GM21717 (cell line): ENCODE measurements around the gene AP2A2.
"Not testable (repeated sequence)": the region's sequence is repeated elsewhere in the genome, so short reads cannot be mapped to it uniquely, and the experiment has no call there.

ENCODE experiments used
- ATAC-seq: cut with Tn5 transposase; IDR thresholded peaks from one replicate; pipeline ENCODE4 v1.9.1; 2021; ENCODE audit warnings: mild to moderate bottlenecking, moderate library complexity; ENCODE audit not compliant: unreplicated experiment

The AP2A2 gene

GRCh38 chr11:972523-973211 is 47.0 kb downstream of the AP2A2 start:
- ATAC-seq, result no peak

- no peak for ATAC-seq
Measured at GRCh38 chr11:973237-973636, 47.6 kb downstream of the AP2A2 start.

- not testable (repeated sequence) for ATAC-seq
Measured at GRCh38 chr11:975376-975775, 49.7 kb downstream of the AP2A2 start.

- no peak for ATAC-seq
Measured at GRCh38 chr11:975827-976226, 50.2 kb downstream of the AP2A2 start.

GRCh38 chr11:976431-977160 is 50.9 kb downstream of the AP2A2 start:
- no peak for ATAC-seq

GRCh38 chr11:977830-978720 is 52.4 kb downstream of the AP2A2 start:
- no peak for ATAC-seq

- ATAC-seq, result no peak
Measured at GRCh38 chr11:978781-979180, 53.1 kb downstream of the AP2A2 start.

- no peak for ATAC-seq
Measured at GRCh38 chr11:980438-981357, 55.0 kb downstream of the AP2A2 start.

- no peak for ATAC-seq
Measured at GRCh38 chr11:981764-982163, 56.1 kb downstream of the AP2A2 start.

GRCh38 chr11:984546-984945 is 58.9 kb downstream of the AP2A2 start:
- ATAC-seq, result no peak

GRCh38 chr11:985406-985805 is 59.7 kb downstream of the AP2A2 start:
- no peak for ATAC-seq

GRCh38 chr11:985848-986247 is 60.2 kb downstream of the AP2A2 start:
- ATAC-seq, result no peak

- ATAC-seq, result no peak
Measured at GRCh38 chr11:986270-986951, 60.7 kb downstream of the AP2A2 start.

GRCh38 chr11:986952-987305 is 61.3 kb downstream of the AP2A2 start:
- no peak for ATAC-seq

- no peak for ATAC-seq
Measured at GRCh38 chr11:987671-988070, 62.0 kb downstream of the AP2A2 start.

GRCh38 chr11:990101-990500 is 64.4 kb downstream of the AP2A2 start:
- no peak for ATAC-seq

GRCh38 chr11:991034-991433 is 65.4 kb downstream of the AP2A2 start:
- ATAC-seq, result no peak

- ATAC-seq, result no peak
Measured at GRCh38 chr11:991711-992307, 66.1 kb downstream of the AP2A2 start.

- no peak for ATAC-seq
Measured at GRCh38 chr11:992577-992976, 66.9 kb downstream of the AP2A2 start.
